Stimulated activated naive B cell treated with anti-CD40 and anti-IgM and Interleukin-4, amounts not matched to agents 10 μg/mL and 1 μg/mL and 100 μg/mL, for 72 hours (primary cell): Measurements from ENCODE around the gene RAB6B.

Source experiments
- ATAC-seq, 2 donors: fragments of 150-1000 bp; cut with Tn5 transposase; replicated peaks; 2 replicates each; pipeline ENCODE4 v1.10.0; 2021; ENCODE audit warnings: moderate library complexity in 1 of 2
- DNase-seq: peaks from one replicate; pipeline ENCODE4 v3.0.0; 2021
- H3K27ac Mint-ChIP-seq: one replicate; pipeline ENCODE4 v1.8.0; 2022; ENCODE audit warnings: mild to moderate bottlenecking, mixed read lengths
- H3K27me3 Mint-ChIP-seq, 2 donors: one replicate each; pipeline ENCODE4 v1.8.0; 2022; ENCODE audit warnings: mixed read lengths in 2 of 2
- H3K36me3 Mint-ChIP-seq, 2 donors: one replicate each; pipeline ENCODE4 v1.8.0; 2022; ENCODE audit warnings: mixed read lengths in 2 of 2, mild to moderate bottlenecking in 1 of 2
- H3K4me1 Mint-ChIP-seq, 2 donors: one replicate each; pipeline ENCODE4 v1.8.0; 2022; ENCODE audit warnings: mixed read lengths in 2 of 2, mild to moderate bottlenecking in 1 of 2
- H3K4me3 Mint-ChIP-seq, 2 donors: one replicate each; pipeline ENCODE4 v1.8.0; 2022; ENCODE audit warnings: mild to moderate bottlenecking in 2 of 2, mixed read lengths in 2 of 2, moderate library complexity in 1 of 2
- H3K9me3 Mint-ChIP-seq, 2 donors: one replicate each; pipeline ENCODE4 v1.8.0; 2022; ENCODE audit warnings: mixed read lengths in 2 of 2, mild to moderate bottlenecking in 1 of 2

Gene RAB6B

GRCh38 chr3:133870822-133871221 is 24.9 kb downstream of the RAB6B start:
- no peak for DNase-seq
- no peak for ATAC-seq
- no peaks in the 10 kb centered on the region for H3K4me1 Mint-ChIP-seq
- H3K27me3 Mint-ChIP-seq = peaks cover 23 to 27% of the 10 kb centered on the region in 2 donors
- no peaks in the 10 kb centered on the region for H3K9me3 Mint-ChIP-seq
- H3K4me3 Mint-ChIP-seq = no peak overlapping the region
- no peaks in the 10 kb centered on the region for H3K36me3 Mint-ChIP-seq
- H3K27ac Mint-ChIP-seq = no peak overlapping the region

DNA sequence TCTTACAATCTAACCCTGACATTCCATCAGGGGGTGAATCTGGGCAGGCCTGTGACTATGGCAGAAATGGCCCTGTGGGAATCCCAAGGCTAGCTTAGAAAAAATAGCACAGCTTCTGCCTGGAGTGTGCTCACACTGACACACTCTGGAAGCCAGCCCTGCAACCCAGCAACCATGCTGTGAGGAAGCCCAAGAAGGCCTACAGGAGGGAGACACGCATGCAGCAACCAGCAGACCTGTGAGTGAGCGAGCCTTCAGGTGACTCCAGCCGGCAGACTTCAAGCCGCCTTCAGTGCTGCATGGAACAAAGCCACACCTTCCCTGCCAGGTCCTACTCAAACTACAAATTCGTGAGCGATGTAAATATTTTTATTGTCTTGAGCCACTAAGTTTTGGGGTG is 26.1 kb downstream of the RAB6B start:
- Mint-ChIP-seq H3K27ac (no peak overlapping the region), H3K4me1 (peaks cover 0 to 8% of the 10 kb centered on the region in 2 donors), H3K36me3 (no peaks in the 10 kb centered on the region), H3K9me3 (no peaks in the 10 kb centered on the region), H3K27me3 (peaks cover 14 to 27% of the 10 kb centered on the region in 2 donors), H3K4me3 (no peak overlapping the region)
- ATAC-seq = no peak
- DNase-seq = no peak

DNA sequence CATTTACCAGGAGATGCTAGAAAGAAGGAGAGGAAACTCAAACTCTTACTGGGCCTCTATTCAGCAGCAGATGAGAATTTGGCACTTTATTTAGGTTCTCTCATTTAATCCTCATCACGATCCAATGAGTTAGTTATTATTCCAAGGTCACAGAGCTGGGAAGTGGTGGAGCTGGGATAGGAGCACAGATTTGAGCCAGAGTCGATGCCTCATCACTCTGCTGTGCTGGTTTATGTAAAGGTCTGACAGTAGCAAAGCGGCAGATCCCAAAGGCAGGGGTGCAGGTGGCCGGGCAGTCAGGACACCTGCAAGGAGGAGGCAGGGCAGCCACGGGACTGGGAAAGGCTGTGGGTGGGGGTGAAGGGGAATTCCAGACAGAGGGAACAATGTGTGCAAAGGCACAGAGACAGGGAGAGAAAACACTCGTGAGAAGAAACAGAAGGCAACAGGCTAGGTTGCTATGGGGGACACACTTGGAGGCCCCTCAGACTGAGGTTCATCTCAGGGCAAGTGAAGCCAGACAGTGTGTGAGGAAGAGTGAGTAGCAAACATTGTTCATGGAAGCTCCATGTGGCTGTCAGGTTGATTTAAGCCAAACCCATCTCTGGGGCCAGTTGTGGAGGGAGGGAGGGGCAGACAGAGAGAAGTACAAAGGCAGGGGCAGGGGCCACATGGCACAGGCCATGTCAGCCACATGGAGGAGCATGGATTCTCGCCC is 26.8 kb downstream of the RAB6B start:
- Mint-ChIP-seq H3K4me3 (no peak overlapping the region), H3K4me1 (peaks cover 0 to 10% of the 10 kb centered on the region in 2 donors), H3K36me3 (no peaks in the 10 kb centered on the region), H3K27ac (no peak overlapping the region), H3K27me3 (peaks cover 14 to 27% of the 10 kb centered on the region in 2 donors), H3K9me3 (no peaks in the 10 kb centered on the region)
- ATAC-seq (no peak), DNase-seq (no peak)

DNA sequence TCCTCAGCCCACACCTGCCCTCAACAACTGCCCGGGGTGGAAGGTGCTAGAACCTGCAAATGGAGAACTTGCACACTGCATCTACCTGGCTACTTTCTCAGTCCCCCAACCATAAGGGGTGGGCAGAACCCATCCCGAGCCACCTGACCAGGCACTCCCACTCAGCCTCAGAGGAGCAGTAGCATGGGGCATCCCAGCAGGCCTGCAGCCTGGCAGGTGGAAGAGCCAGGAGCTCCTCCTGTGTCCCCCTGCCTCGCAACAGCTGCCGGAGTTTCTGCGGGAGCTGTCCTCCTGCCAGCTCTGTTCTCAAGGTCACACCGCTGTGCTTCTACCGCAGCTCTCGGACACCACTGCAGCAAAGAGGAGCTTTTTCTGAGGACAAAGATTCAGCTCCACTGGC is 27.5 kb downstream of the RAB6B start:
- ATAC-seq (no peak), DNase-seq (no peak)
- Mint-ChIP-seq H3K9me3 (no peaks in the 10 kb centered on the region), H3K4me3 (no peak overlapping the region), H3K27me3 (peaks cover 14 to 27% of the 10 kb centered on the region in 2 donors), H3K4me1 (peaks cover 0 to 10% of the 10 kb centered on the region in 2 donors), H3K36me3 (no peaks in the 10 kb centered on the region), H3K27ac (no peak overlapping the region)

GRCh38 chr3:133866141-133866540 is 29.5 kb downstream of the RAB6B start:
- Mint-ChIP-seq H3K27me3 (peaks cover 13 to 27% of the 10 kb centered on the region in 2 donors), H3K4me3 (no peak overlapping the region), H3K9me3 (no peaks in the 10 kb centered on the region), H3K4me1 (peaks cover 0 to 10% of the 10 kb centered on the region in 2 donors), H3K27ac (no peak overlapping the region), H3K36me3 (no peaks in the 10 kb centered on the region)
- DNase-seq = no peak
- no peak for ATAC-seq

GRCh38 chr3:133865136-133865855 is 30.4 kb downstream of the RAB6B start:
- no peak overlapping the region for H3K4me3 Mint-ChIP-seq
- no peaks in the 10 kb centered on the region for H3K9me3 Mint-ChIP-seq
- peaks cover 13 to 25% of the 10 kb centered on the region in 2 donors for H3K27me3 Mint-ChIP-seq
- peaks cover 0 to 10% of the 10 kb centered on the region in 2 donors for H3K4me1 Mint-ChIP-seq
- DNase-seq (no peak), ATAC-seq (peak in 1 of 2 donors; percentile 27)
- H3K27ac Mint-ChIP-seq = no peak overlapping the region
- H3K36me3 Mint-ChIP-seq = no peaks in the 10 kb centered on the region

DNA sequence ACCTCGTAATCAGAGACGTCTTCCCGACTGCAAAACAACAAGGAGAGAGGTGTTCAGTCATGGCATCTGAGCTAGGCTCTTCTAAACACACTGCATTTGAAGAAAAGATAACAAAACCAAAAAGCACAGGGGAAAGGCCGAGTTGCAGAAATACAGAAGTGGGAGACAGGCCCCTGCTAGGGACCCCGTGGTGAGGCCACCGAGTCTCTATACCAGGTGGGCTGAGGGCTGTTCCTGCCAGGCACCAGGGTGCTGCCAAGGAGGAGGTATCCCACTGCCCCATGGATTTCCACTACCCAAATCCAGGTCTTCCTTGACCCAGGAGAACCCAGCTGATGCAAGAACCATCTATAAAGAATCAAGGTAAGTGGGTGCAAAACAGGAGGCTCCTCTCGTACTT is 31.1 kb downstream of the RAB6B start:
- no peak for ATAC-seq
- H3K27ac Mint-ChIP-seq = no peak overlapping the region
- H3K9me3 Mint-ChIP-seq = no peaks in the 10 kb centered on the region
- DNase-seq = no peak
- H3K27me3 Mint-ChIP-seq = peaks cover 13 to 20% of the 10 kb centered on the region in 2 donors
- H3K4me3 Mint-ChIP-seq = no peak overlapping the region
- no peaks in the 10 kb centered on the region for H3K36me3 Mint-ChIP-seq
- H3K4me1 Mint-ChIP-seq = peaks cover 0 to 10% of the 10 kb centered on the region in 2 donors

DNA sequence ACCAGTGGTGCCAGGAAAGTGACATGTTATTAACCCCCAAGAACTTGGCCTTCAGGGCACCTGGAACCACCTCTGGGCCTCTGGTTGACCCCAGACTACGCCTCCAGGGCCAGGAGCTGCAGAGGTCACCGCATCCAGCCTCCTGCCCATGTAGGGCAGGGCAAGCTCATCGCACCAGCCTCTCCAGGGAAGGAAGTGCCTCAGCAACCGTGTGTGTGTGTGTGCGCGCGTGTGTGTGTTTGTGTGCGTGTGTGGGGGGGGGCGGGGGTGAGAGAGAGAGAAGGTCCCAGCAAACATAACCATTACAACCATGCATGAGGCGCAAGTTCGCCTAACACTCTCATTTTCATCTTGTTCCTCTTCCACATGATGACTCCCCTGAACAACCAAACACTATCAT is 31.8 kb downstream of the RAB6B start:
- H3K27ac Mint-ChIP-seq = no peak overlapping the region
- no peaks in the 10 kb centered on the region for H3K36me3 Mint-ChIP-seq
- DNase-seq (no peak), ATAC-seq (no peak)
- peaks cover 10 to 16% of the 10 kb centered on the region in 2 donors for H3K27me3 Mint-ChIP-seq
- H3K4me1 Mint-ChIP-seq = peaks cover 0 to 10% of the 10 kb centered on the region in 2 donors
- no peaks in the 10 kb centered on the region for H3K9me3 Mint-ChIP-seq
- no peak overlapping the region for H3K4me3 Mint-ChIP-seq

DNA sequence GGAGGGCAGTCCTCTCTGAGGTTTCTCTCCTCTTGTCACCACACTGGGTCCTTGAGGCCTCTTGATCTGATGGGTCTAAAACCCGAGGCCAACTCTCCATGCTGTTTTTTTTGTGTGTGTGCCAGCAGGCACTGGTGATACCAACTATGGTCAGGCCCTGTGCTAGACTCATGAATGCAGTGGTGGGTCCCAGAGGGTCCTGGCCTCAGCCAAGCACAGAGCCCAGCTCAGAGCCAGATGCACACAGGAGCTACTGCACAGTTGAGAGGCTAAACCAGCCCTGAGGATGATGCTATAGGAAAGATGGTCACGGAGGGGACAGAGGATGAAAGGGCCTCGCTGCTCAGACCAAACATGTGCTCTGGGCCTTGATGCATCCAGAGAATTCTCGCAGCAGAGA is 33.5 kb downstream of the RAB6B start:
- DNase-seq = no peak
- peaks cover 4 to 5% of the 10 kb centered on the region in 2 donors for H3K27me3 Mint-ChIP-seq
- H3K27ac Mint-ChIP-seq = no peak overlapping the region
- no peak for ATAC-seq
- no peaks in the 10 kb centered on the region for H3K36me3 Mint-ChIP-seq
- no peaks in the 10 kb centered on the region for H3K9me3 Mint-ChIP-seq
- peaks cover 0 to 17% of the 10 kb centered on the region in 2 donors for H3K4me1 Mint-ChIP-seq
- no peak overlapping the region for H3K4me3 Mint-ChIP-seq

- DNase-seq (no peak), ATAC-seq (no peak)
- H3K27ac Mint-ChIP-seq = no peak overlapping the region
- no peaks in the 10 kb centered on the region for H3K36me3 Mint-ChIP-seq
- no peaks in the 10 kb centered on the region for H3K9me3 Mint-ChIP-seq
- H3K27me3 Mint-ChIP-seq = peaks cover 0 to 5% of the 10 kb centered on the region in 2 donors
- H3K4me3 Mint-ChIP-seq = no peak overlapping the region
- peaks cover 2 to 17% of the 10 kb centered on the region in 2 donors for H3K4me1 Mint-ChIP-seq
Measured at GRCh38 chr3:133860519-133860918, 35.2 kb downstream of the RAB6B start.

DNA sequence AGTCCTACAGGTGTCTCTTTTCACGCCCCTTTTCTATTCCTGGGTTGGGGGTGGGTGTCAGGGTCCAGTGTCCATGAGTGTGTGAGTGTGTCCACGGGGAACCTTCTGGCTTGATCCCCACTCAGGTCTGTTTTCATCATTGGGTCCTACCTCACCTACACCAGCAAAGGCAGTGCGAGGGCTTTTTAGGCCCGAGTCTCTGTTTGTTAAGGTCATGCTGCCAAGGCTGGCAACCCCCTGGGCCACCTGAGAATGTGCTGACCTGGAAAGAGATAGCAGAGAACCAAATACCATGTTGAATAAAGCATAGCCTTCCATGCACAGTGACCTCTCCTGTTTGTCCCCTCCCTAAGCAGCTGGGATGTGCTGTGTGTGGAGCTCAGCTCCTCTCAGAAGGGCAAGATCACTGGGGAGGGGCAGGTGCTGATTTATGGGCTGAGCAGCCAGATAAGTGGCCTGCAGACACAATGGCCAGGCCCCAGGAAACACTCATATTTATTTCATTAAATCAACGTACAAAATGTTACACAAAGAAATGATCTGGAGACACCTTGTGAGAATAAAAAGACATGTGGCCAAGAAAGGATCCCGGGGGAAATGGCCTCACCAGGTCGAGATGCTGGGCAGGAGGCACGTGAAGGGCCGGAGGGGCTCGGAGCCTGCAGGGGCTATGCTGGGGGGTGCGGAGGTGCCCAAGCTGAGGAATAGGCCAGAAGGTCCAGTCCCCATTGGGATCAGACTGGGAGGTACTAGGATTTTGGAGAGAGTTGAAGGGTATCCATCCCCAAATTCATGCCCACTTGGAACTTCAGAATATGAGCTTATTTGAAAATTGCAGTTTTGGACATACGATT is 36.1 kb downstream of the RAB6B start:
- ATAC-seq (no peak), DNase-seq (no peak)
- no peaks in the 10 kb centered on the region for H3K36me3 Mint-ChIP-seq
- peaks cover 4 to 16% of the 10 kb centered on the region in 2 donors for H3K4me1 Mint-ChIP-seq
- H3K27me3 Mint-ChIP-seq = peaks cover 0 to 5% of the 10 kb centered on the region in 2 donors
- H3K27ac Mint-ChIP-seq = no peak overlapping the region
- no peaks in the 10 kb centered on the region for H3K9me3 Mint-ChIP-seq
- H3K4me3 Mint-ChIP-seq = no peak overlapping the region

- DNase-seq = no peak
- H3K36me3 Mint-ChIP-seq = no peaks in the 10 kb centered on the region
- ATAC-seq = peak in 1 of 2 donors; percentile 57
- H3K4me3 Mint-ChIP-seq = no peak overlapping the region
- H3K4me1 Mint-ChIP-seq = peaks cover 4 to 17% of the 10 kb centered on the region in 2 donors
- H3K27ac Mint-ChIP-seq = no peak overlapping the region
- H3K9me3 Mint-ChIP-seq = no peaks in the 10 kb centered on the region
- H3K27me3 Mint-ChIP-seq = peaks cover 0 to 5% of the 10 kb centered on the region in 2 donors
Measured at GRCh38 chr3:133857767-133858166, 37.9 kb downstream of the RAB6B start.

DNA sequence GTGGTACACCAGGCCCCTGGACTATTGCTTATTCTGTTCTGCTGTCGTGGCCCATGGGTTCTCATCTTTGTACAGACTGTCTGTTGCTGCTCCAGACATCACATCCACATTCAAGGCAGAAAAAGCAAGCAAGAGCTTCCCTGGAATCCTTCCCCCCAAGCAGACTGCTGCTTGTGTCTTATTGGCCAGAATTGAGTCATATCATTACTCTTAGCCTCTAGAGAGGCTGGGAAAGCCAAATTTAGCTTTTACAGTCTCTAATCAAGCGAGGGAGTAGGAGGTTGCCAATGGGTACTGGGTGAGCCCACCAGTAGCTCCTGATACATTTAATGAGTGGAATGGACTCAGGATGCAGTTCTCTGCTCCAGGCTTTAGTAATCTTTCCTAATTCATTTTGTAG is 39.4 kb downstream of the RAB6B start:
- H3K27me3 Mint-ChIP-seq = no peaks in the 10 kb centered on the region
- no peaks in the 10 kb centered on the region for H3K36me3 Mint-ChIP-seq
- no peak overlapping the region for H3K27ac Mint-ChIP-seq
- no peak for DNase-seq
- no peaks in the 10 kb centered on the region for H3K9me3 Mint-ChIP-seq
- H3K4me3 Mint-ChIP-seq = no peak overlapping the region
- peaks cover 9 to 24% of the 10 kb centered on the region in 2 donors for H3K4me1 Mint-ChIP-seq
- ATAC-seq = no peak

DNA sequence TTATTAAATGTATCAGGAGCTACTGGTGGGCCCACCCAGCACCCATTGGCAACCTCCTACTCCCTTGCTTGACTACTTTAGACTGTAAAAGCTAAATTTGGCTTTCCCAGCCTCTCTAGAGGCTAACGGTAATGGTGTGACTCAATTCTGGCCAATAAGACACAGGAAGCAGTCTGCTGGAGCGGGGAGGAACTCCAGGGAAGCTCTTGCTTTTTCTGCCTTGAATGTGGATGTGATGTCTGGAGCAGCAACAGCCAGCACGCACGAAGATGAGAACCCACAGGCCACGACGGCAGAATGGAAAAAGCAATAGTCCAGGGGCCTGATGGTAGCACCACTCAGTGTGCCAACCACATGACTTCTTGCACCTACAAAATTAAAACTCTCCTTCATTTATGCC is 39.9 kb downstream of the RAB6B start:
- DNase-seq (no peak), ATAC-seq (no peak)
- Mint-ChIP-seq H3K9me3 (no peaks in the 10 kb centered on the region), H3K4me1 (peaks cover 12 to 27% of the 10 kb centered on the region in 2 donors), H3K27me3 (no peaks in the 10 kb centered on the region), H3K4me3 (no peak overlapping the region), H3K36me3 (no peaks in the 10 kb centered on the region), H3K27ac (no peak overlapping the region)
